ENCODE results near the gene CYP39A1. TPM values are rescaled to one million over a fixed set of nuclear protein-coding genes. Genes with fewer than 3 reads are reported as not detected.
"Not testable (repeated sequence)": the region's sequence is repeated elsewhere in the genome, so short reads cannot be mapped to it uniquely, and the experiment has no call there.

CYP39A1 gene
- total RNA-seq, 6 donors from 2014 or later, result 2.6 to 10.3 (median 5.0) TPM

DNA sequence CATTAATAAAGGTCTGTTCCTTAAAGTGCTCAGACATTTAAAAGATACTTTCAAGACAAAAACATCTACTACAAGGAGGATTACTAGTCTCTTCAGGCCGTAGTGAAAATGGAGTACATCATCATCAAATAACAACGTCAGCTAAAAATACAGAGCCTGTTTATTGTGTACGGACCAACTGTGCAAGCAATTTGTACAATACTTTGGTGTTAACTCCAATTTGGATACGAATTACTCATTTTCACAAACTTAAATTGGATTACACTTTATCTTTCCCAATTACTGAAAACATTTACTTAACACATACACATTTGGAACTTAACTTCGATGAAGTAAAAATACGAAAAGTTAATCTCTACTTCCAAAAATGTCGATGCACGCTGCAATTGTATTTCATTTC is 802 bp downstream of the CYP39A1 start:
- no peak for TF ChIP-seq EP300 (IDR thresholded peaks at IDR 0.05)
- no peak for TF ChIP-seq CTCF (IDR thresholded peaks at IDR 0.05)
- no peak for TF ChIP-seq POLR2AphosphoS5 (IDR thresholded peaks at IDR 0.05)
- TF ChIP-seq POLR2A (IDR thresholded peaks at IDR 0.05), result no peak
- no peaks in the 10 kb centered on the region for H3K36me3 ChIP-seq
- H3K4me1 ChIP-seq, result peaks cover 0 to 11% (median 7%) of the 10 kb centered on the region in 4 donors
- peak overlapping the region; percentile 72 to 91 (median 81) for H3K4me3 ChIP-seq
- ATAC-seq (ENCODE audit: low FRiP score in 2 of 2) (no peak), DNase-seq (no peak)
- peak overlapping the region in 3 of 4 donors; percentile 31 to 84 (median 75) for H3K27ac ChIP-seq
- no peaks in the 10 kb centered on the region for H3K9me3 ChIP-seq
- WGBS, 2 donors, result 29 to 31% methylated on average over 8 of the region's 8 CpGs
- no peaks in the 10 kb centered on the region for H3K27me3 ChIP-seq

GRCh38 chr6:46651006-46651405 is 1.6 kb downstream of the CYP39A1 start:
- H3K9me3 ChIP-seq, result no peaks in the 10 kb centered on the region
- ATAC-seq (ENCODE audit: low FRiP score in 2 of 2), result no peak
- H3K27me3 ChIP-seq, result no peaks in the 10 kb centered on the region
- H3K36me3 ChIP-seq, result no peaks in the 10 kb centered on the region
- WGBS, 2 donors, result 57 to 67% methylated on average over 1 of the region's 1 CpG
- no peak for TF ChIP-seq EP300 (IDR thresholded peaks at IDR 0.05)
- TF ChIP-seq POLR2AphosphoS5 (IDR thresholded peaks at IDR 0.05), result no peak
- no peak for TF ChIP-seq CTCF (IDR thresholded peaks at IDR 0.05)
- TF ChIP-seq POLR2A (IDR thresholded peaks at IDR 0.05), result no peak
- H3K27ac ChIP-seq, result peak overlapping the region in 1 of 4 donors; percentile 10
- peaks cover 0 to 11% (median 7%) of the 10 kb centered on the region in 4 donors for H3K4me1 ChIP-seq
- peak overlapping the region in 1 of 4 donors; percentile 91 for H3K4me3 ChIP-seq
- no peak for DNase-seq

DNA sequence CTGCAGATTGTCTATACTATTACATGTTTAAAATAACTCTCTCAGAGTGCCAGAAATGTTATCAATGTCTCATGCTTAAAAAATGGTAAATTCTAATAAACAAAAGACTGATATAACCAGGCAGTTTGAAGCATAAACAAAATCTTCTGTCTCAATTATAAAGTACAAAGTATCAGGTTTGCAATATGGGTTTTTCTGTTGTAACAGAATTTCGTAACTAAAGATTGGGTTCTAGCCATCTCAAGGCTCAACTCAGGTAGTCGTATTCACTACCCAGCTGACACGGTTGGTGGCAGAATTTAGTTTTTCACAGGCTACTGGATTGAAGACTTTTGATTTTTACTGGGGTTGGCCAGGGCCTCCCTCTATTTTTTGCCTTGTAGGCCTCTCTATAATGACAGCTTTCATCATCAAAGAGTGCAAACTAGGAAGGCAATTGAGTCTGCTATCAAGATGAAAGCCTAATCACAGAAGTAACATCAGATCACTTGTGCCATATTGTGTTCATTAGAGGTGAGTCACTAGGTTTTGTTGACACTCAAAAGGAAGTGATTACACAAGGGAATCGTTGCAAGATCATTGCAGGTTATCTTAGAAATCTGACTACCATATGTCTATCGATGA is 3.6 kb downstream of the CYP39A1 start:
- no peak overlapping the region for H3K27ac ChIP-seq
- no peak for TF ChIP-seq CTCF (IDR thresholded peaks at IDR 0.05)
- no peak for TF ChIP-seq POLR2A (IDR thresholded peaks at IDR 0.05)
- TF ChIP-seq EP300 (IDR thresholded peaks at IDR 0.05), result no peak
- no peak for TF ChIP-seq POLR2AphosphoS5 (IDR thresholded peaks at IDR 0.05)
- ATAC-seq (ENCODE audit: low FRiP score in 2 of 2), result no peak
- H3K36me3 ChIP-seq, result no peaks in the 10 kb centered on the region
- H3K4me1 ChIP-seq, result peaks cover 0 to 8% (median 7%) of the 10 kb centered on the region in 4 donors
- no peaks in the 10 kb centered on the region for H3K9me3 ChIP-seq
- no peaks in the 10 kb centered on the region for H3K27me3 ChIP-seq
- 75 to 76% methylated on average over 5 of the region's 5 CpGs for WGBS, 2 donors
- no peak overlapping the region for H3K4me3 ChIP-seq
- DNase-seq, result no peak

DNA sequence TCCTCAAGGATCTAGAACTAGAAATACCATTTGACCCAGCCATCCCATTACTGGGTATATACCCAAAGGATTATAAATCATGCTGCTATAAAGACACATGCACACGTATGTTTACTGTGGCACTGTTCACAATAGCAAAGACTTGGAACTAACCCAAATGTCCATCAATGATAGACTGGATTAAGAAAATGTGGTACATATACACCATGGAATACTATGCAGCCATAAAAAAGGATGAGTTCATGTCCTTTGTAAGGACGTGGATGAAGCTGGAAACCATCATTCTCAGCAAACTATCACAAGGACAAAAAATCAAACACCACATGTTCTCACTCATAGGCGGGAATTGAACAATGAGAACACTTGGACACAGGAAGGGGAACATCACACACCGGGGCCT is 4.5 kb downstream of the CYP39A1 start:
- H3K36me3 ChIP-seq; ATAC-seq (ENCODE audit: low FRiP score in 2 of 2); H3K4me1 ChIP-seq; DNase-seq; H3K27me3 ChIP-seq; H3K27ac ChIP-seq; H3K9me3 ChIP-seq; H3K4me3 ChIP-seq: not testable (repeated sequence)
- 85 to 86% methylated on average over 3 to 4 of the region's 4 CpGs for WGBS, 2 donors

- H3K9me3 ChIP-seq, result no peaks in the 10 kb centered on the region
- 96 to 100% methylated on average over 1 of the region's 1 CpG for WGBS, 2 donors
Observed at GRCh38 chr6:46645265-46645664, 7.4 kb downstream of the CYP39A1 start.

More at GRCh38 chr6:46645265-46645664, 7.4 kb downstream of the CYP39A1 start:
- DNase-seq (no peak), ATAC-seq (ENCODE audit: low FRiP score in 2 of 2) (no peak)
- Histone ChIP-seq H3K36me3 (no peaks in the 10 kb centered on the region), H3K4me3 (no peak overlapping the region), H3K27me3 (no peaks in the 10 kb centered on the region), H3K27ac (no peak overlapping the region), H3K4me1 (no peaks in the 10 kb centered on the region)
- no peak for TF ChIP-seq POLR2A (IDR thresholded peaks at IDR 0.05)
- TF ChIP-seq EP300 (IDR thresholded peaks at IDR 0.05), result no peak
- no peak for TF ChIP-seq POLR2AphosphoS5 (IDR thresholded peaks at IDR 0.05)
- TF ChIP-seq CTCF (IDR thresholded peaks at IDR 0.05), result no peak
